GM19240 (cell line): ENCODE measurements around the gene PRR19.

Experiments
- DNase-seq: peaks from one replicate; pipeline ENCODE4 v3.0.0; 2011; ENCODE audit warnings: low spot score; ENCODE audit not compliant: insufficient read length

The PRR19 gene

GRCh38 chr19:42294471-42295137, 7.3 kb upstream of the PRR19 start:
- no peak for DNase-seq

GRCh38 chr19:42295342-42295741, 6.6 kb upstream of the PRR19 start:
- no peak for DNase-seq

DNA sequence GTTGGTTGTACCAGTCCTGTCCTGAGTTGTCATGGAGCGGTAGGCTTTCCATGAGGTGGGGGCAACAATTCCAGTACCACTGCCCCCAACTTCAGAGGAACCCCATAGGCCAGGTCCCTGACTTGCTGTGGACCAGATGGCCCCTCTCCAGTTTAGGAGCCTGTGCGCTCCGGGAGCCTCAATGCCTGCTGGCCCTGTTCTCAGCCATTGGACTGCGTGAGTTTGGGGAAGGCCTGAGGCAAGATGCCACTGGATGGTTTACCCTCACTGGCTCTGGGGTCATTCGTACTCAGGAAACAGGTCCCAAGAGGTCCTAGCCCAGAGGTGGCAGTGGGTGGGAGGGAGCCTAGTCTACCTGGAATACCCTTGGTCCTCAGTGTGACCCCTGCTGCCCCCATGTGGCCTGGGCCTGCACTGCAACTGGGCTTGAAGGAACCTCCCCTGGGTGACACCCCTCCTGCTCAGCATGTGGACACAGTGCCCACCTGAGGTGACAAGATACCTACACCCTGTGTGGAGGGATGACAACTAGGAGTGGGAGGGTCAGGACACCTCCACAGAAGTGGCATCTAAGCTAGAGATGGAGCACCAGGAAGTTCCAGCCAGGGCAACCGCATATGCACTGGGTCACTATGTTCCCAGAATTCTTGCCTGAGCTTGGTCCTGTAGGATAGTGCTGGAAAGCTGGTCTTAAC, 6.0 kb upstream of the PRR19 start:
- DNase-seq: peak; percentile 90

DNA sequence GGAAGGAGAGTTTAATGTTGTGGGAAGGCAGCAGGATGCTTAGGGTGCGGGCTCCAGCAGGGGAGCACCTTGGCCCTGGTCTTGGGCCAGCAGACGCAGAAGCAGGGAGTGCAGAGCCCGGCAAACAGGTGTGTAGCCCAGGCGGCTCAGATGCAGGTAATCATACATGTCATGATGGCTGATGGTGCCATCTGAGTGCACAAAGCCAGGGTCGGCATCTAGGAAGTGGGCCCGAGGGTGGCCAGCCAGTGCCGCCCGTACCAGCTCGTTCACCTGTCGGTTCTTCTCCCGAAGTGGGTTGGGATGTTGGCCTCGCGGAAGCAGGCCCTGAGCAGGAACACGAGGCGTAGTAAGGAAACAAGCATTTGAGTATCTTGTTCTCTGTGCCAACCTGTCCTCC, 4.9 kb upstream of the PRR19 start:
- no peak for DNase-seq

DNA sequence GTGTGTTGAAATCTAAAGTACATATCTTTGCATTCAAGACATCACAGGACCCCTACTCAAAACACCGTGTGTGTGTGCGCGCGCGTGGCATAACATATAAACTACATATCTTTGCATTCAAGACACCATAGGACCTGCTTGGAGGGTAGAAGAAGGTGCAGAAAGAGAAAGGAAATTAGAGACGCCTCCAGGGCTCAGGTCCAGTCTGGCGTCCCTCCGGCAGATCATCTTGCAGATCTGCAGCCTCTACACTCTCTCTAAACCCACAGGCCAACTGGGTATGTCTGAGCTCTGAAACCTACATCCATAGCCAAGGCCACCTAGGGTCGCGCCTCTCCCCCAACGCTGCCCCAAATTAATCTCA, 1.2 kb downstream of the PRR19 start:
- DNase-seq: no peak

GRCh38 chr19:42303876-42304275, 1.9 kb downstream of the PRR19 start:
- no peak for DNase-seq

DNA sequence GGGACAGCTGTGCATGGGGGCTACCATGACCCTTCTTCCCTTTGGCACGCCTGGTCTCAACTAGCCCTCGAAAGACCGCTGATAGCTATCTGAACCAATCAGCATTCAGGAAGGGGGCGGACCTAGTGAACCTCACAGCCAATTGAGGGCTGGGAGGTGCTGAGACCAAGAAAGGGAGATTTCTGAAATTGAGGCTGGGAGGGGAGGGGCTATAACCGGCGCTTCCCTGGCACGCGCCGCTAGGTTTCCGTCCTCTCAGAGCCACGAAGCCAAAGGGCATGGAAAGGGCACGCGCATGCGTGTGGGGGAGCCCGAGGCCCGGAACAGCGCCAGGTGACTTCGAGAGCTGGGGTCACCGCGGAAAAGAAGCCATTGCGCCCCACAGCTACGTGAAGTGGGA, 4.7 kb downstream of the PRR19 start:
- DNase-seq: no peak

DNA sequence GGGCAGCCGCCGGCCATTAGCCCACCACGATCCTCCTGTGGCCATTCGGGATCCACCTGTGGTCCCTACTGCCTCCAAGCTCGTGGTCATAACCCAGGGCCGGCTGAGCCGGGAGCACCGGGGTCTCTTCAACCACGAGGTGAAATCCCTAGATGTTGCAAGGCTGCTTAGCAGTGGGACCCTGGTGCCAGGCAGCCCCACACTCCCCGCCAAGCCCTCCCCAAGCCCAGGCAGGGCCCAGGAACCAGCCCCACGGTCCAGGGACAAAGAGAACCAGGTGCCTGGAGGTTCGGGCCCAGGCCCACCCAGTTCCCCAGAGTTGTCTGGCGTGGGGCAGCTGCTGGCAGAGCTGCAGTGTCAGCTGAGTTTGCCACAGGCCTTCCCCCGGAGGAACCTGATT, 7.8 kb downstream of the PRR19 start:
- no peak for DNase-seq

DNA sequence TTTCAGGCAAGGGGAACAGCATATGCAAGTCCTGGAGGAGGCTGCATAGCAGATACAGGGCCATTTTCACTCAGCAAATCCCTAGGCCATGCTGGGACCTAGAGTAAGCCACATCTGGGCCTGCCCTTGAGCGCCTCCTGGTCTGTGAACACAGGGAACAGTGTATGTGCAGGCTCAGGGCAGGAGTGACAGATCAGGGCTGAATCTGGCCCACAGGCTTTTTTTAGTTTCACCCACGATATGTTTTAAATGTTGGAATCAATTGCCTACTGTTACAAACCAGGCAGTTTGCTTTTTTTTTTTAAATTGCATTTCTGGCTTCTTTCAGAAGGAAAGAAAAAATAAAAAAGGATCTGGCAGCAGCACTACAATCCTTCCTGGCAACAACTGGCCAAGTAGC, 9.7 kb downstream of the PRR19 start:
- no peak for DNase-seq

DNA sequence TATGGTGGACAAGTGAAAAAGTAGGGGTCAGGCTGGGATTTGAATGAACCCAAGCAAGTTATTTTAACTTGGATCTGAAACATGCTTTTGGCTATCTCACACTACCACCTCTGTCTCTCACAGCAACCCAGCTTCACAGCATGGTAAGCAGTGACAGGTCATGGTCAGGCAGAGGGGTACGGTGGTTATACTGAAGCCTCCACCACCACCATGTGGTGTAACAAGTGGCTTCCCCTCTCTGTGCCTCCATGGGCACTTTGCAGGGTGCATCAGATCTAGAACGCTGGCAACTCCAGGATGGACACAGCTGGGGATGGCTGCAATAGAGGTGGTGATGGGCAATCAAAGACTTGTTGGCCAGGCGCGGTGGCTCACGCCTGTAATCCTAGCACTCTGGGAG, 10.4 kb downstream of the PRR19 start:
- no peak for DNase-seq

- no peak for DNase-seq
Observed at GRCh38 chr19:42313096-42313839, 11.3 kb downstream of the PRR19 start, which contains the start of gene TMEM145. TMEM145 (plus strand) TSS chr19:42313309; CDS start chr19:42313377, 68 bp downstream.

GRCh38 chr19:42313840-42314755, 12.2 kb downstream of the PRR19 start:
- no peak for DNase-seq

GRCh38 chr19:42315024-42315423, 13.1 kb downstream of the PRR19 start:
- no peak for DNase-seq

DNA sequence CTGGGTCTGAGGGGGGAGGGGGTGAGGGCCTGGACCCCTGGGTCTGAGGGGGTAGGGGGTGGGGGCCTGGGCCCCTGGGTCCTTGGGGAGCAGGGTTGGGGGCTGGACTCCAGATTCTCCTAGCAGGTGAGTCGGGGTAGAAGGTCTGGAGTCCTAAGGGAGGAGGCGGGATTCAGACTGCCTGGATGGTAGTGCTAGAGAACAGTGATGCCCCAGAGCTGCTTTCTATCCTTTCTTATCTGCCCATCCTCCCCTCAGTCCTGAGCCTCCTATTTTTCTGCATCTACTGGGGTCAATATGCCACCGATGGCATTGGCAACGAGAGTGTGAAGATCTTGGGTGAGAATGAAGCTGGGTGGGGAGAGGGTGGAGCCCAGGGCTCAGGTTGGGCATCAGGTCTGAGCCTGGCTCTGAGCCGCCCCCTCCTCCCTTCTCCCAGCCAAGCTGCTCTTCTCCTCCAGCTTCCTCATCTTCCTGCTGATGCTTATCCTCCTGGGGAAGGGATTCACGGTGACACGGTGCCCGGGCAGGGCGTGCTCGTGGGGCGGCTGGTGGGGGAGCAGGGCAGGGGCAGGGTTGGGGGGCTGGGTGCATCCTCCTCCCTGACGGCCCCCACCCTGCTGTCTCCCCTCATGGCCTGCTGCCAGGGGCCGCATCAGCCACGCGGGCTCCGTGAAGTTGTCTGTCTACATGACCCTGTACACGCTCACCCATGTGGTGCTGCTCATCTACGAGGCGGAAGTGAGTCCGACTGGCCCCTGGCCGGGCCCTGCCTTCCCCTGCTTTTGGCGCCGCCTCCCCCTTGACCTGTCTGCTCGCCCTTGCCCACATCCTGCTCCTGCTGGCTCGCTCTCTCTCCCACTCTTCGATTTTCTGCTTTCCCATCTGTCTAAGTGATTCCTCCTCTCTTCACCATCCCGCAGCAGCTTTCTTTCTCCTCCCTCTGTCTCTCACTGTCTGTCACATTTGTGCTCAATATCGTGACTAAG, 14.6 kb downstream of the PRR19 start:
- peak; percentile 72 for DNase-seq

- DNase-seq: no peak
Observed at GRCh38 chr19:42317535-42317934, 15.6 kb downstream of the PRR19 start.

GRCh38 chr19:42322305-42322704, 20.4 kb downstream of the PRR19 start:
- no peak for DNase-seq

DNA sequence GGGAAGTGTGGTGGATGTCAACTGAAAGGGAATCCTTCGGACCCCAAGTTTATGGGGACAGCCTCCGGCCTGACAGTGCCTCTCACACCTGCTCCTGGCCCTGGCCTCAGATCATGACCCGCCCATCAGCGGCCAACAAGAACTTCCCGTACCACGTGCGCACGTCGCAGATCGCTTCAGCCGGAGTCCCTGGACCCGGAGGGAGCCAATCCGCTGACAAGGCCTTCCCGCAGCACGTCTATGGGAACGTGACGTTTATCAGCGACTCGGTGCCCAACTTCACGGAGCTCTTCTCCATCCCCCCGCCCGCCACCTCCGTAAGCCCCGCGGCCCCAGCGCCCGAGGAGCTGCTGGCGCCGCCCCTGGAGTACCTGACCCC, 21.5 kb downstream of the PRR19 start:
- DNase-seq: no peak

DNA sequence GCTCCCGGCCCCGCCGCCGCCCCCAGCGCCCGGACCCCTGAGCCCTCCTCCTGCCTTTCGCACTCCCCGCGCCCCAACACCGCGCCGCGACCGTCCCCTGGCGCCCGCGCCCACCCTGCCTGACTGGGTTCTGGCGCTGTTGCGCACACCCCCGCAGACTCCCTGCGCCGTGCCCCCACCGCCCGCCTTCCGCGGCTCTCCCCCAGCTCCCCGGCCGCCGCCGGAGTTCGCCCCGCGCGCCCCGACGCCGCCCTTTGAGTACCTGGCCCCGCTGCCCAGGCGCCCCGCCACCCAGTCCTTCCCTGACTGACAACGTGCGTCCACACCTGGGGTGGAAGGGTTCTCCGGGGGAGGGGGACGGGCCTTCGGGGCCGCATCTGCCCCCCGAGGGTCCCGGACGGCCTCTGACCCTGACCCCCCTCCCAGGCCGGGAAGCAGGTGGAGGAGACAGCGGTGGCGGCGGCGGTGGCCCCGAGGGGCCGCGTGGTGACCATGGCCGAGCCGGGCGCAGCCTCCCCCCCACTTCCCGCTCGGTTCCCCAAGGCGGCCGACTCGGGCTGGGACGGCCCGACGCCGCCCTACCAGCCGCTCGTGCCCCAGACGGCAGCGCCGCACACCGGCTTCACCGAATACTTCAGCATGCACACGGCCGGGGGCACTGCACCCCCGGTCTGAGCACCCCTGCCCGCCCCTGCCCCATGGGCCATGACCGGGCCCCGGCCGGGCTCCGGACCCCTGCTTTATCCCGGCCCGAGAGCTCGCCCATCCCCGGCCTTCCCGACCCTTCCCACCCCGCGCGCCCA, 22.1 kb downstream of the PRR19 start:
- no peak for DNase-seq

DNA sequence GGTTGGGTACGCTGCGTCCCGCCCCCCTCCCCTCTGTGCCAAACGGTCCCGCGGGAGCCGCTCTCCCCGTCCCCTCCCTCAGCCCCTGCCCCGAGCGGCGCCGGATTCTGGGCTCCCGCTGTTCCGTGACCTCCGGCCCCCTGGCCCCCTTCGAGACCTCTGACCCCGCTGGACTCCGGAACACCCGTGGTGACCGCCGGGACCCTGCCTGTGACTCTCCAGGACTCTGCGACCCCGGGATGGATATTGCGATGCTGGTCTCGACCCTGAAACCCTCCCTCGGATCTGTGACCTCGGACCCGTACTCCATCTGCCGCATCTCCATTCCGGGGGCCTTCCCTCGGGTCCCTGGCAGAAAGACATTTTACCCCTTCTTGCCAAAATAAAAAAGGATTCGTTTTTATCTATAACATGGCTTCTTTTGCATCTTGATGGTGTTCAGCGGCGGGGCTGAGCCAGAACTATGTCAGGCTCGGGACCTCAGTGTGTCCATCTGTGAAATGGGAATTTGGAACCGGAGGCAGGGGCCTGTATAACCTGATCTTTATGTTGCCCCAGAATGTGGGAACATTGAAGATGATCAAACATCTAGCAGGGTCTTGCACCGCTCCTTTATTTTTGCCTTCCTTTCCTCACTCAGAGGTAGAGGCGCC, 22.8 kb downstream of the PRR19 start:
- no peak for DNase-seq
